HCT116 (cell line): ENCODE measurements around the gene UBE2R2.

Experiments
- TF ChIP-seq, protein P1 (sequence below), 3 experiments: fragments of 200-600 bp in 1 of 3; sonication (generic) in 1 of 3; IDR thresholded peaks in 2 of 3; conservative IDR thresholded peaks in 1 of 3; 2 replicates each; pipeline ENCODE4 v1.5.1; 2012 to 2017; ENCODE audit warnings: low read depth in 2 of 3, low read length in 2 of 3, antibody characterized with exemption in 1 of 3, borderline replicate concordance in 1 of 3, control low read depth in 1 of 3, mild to moderate bottlenecking in 1 of 3, mixed read lengths in 1 of 3, mixed run types in 1 of 3, moderate library complexity in 1 of 3; ENCODE audit not compliant: insufficient read depth in 1 of 3
- TF ChIP-seq, protein P2 (sequence below): IDR thresholded peaks from 2 replicates; pipeline ENCODE4 v1.6.1; 2012

DNA sequence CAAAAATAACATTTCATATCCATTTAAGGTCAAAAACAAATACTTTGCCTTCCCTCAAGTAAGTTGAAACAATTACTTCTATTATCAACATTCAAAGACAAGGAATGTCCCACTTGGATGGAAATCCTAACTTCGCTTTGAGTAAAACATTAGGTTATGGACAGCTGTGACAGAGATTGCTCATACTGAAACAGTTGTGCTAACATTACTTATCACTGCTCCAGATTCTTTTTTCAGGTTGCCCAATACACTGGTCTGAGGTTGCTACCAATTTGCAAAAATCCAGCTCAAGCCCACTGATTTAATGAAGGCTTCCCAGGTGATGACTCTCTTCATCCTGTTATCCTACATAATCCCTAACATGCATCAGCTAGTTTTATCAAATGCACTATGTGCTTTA is 133.4 kb downstream of the UBE2R2 start:
- TF ChIP-seq, protein P1, sequence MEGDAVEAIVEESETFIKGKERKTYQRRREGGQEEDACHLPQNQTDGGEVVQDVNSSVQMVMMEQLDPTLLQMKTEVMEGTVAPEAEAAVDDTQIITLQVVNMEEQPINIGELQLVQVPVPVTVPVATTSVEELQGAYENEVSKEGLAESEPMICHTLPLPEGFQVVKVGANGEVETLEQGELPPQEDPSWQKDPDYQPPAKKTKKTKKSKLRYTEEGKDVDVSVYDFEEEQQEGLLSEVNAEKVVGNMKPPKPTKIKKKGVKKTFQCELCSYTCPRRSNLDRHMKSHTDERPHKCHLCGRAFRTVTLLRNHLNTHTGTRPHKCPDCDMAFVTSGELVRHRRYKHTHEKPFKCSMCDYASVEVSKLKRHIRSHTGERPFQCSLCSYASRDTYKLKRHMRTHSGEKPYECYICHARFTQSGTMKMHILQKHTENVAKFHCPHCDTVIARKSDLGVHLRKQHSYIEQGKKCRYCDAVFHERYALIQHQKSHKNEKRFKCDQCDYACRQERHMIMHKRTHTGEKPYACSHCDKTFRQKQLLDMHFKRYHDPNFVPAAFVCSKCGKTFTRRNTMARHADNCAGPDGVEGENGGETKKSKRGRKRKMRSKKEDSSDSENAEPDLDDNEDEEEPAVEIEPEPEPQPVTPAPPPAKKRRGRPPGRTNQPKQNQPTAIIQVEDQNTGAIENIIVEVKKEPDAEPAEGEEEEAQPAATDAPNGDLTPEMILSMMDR (IDR thresholded peaks at IDR 0.05 in 2 of 3, conservative IDR thresholded peaks at IDR 0.05 in 1 of 3; ENCODE audit: borderline replicate concordance in 1 of 3, insufficient read depth in 1 of 3, low read depth in 2 of 3, low read length in 2 of 3), result no peak
- TF ChIP-seq, protein P2, sequence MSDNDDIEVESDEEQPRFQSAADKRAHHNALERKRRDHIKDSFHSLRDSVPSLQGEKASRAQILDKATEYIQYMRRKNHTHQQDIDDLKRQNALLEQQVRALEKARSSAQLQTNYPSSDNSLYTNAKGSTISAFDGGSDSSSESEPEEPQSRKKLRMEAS, result no peak
